VCaP (cell line): ENCODE data around the gene OMD.

Experiments
- H3K27ac ChIP-seq: fragments of 450-650 bp; 2 replicates; pipeline ENCODE4 v1.5.1; 2017
- TF ChIP-seq, protein P1 (sequence below): fragments of 450-650 bp; conservative IDR thresholded peaks from 2 replicates; pipeline ENCODE4 v1.5.1; 2017; ENCODE audit warnings: mild to moderate bottlenecking, moderate library complexity

The OMD gene

DNA sequence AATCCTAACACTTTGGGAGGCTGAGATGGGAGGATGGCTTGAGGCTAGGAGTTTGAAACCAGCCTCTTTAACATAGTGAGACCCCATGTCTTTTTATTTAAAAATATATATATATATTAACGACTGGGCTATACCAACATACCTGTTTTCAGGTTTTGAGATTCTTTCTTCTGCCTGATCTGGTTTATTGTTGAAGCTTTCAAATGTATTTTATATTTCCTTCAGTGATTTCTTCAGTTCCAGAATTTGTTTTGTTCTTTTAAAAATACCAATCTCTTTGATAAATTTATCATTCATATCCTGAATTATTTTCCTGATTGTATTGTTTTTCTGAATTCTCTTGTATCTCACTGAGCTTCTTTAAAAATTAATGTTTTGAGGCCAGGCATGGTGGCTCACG lies 51.1 kb downstream of the OMD start:
- no peak overlapping the region for H3K27ac ChIP-seq
- TF ChIP-seq, protein P1, sequence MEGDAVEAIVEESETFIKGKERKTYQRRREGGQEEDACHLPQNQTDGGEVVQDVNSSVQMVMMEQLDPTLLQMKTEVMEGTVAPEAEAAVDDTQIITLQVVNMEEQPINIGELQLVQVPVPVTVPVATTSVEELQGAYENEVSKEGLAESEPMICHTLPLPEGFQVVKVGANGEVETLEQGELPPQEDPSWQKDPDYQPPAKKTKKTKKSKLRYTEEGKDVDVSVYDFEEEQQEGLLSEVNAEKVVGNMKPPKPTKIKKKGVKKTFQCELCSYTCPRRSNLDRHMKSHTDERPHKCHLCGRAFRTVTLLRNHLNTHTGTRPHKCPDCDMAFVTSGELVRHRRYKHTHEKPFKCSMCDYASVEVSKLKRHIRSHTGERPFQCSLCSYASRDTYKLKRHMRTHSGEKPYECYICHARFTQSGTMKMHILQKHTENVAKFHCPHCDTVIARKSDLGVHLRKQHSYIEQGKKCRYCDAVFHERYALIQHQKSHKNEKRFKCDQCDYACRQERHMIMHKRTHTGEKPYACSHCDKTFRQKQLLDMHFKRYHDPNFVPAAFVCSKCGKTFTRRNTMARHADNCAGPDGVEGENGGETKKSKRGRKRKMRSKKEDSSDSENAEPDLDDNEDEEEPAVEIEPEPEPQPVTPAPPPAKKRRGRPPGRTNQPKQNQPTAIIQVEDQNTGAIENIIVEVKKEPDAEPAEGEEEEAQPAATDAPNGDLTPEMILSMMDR, result no peak

GRCh38 chr9:92369075-92369474 lies 55.2 kb downstream of the OMD start:
- TF ChIP-seq, protein P1, result no peak
- no peak overlapping the region for H3K27ac ChIP-seq
